Testis (tissue), 2 donors: ENCODE measurements around the gene MYH9.

Experiments used
- CTCF ChIP-seq, 3 experiments: fragments of 450-650 bp in 2 of 3; fragments of 200-600 bp in 1 of 3; sonication (generic) in 1 of 3; IDR thresholded peaks; one replicate each; pipeline ENCODE4 v1.5.1; 2016 to 2019; ENCODE audit warnings: antibody characterized with exemption in 3 of 3, mild to moderate bottlenecking in 2 of 3, moderate library complexity in 1 of 3
- POLR2A ChIP-seq: fragments of 450-650 bp; IDR thresholded peaks from one replicate; pipeline ENCODE4 v1.6.1; 2017; ENCODE audit warnings: antibody characterized with exemption, mild to moderate bottlenecking, moderate library complexity

GRCh38 chr22:36368359-36368983, 19.3 kb downstream of the MYH9 start:
- no peak for TF ChIP-seq CTCF (IDR thresholded peaks at IDR 0.05)
- TF ChIP-seq POLR2A = no peak
